ENCODE results near the gene NGLY1.

NGLY1 gene, protein sequence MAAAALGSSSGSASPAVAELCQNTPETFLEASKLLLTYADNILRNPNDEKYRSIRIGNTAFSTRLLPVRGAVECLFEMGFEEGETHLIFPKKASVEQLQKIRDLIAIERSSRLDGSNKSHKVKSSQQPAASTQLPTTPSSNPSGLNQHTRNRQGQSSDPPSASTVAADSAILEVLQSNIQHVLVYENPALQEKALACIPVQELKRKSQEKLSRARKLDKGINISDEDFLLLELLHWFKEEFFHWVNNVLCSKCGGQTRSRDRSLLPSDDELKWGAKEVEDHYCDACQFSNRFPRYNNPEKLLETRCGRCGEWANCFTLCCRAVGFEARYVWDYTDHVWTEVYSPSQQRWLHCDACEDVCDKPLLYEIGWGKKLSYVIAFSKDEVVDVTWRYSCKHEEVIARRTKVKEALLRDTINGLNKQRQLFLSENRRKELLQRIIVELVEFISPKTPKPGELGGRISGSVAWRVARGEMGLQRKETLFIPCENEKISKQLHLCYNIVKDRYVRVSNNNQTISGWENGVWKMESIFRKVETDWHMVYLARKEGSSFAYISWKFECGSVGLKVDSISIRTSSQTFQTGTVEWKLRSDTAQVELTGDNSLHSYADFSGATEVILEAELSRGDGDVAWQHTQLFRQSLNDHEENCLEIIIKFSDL

DNA sequence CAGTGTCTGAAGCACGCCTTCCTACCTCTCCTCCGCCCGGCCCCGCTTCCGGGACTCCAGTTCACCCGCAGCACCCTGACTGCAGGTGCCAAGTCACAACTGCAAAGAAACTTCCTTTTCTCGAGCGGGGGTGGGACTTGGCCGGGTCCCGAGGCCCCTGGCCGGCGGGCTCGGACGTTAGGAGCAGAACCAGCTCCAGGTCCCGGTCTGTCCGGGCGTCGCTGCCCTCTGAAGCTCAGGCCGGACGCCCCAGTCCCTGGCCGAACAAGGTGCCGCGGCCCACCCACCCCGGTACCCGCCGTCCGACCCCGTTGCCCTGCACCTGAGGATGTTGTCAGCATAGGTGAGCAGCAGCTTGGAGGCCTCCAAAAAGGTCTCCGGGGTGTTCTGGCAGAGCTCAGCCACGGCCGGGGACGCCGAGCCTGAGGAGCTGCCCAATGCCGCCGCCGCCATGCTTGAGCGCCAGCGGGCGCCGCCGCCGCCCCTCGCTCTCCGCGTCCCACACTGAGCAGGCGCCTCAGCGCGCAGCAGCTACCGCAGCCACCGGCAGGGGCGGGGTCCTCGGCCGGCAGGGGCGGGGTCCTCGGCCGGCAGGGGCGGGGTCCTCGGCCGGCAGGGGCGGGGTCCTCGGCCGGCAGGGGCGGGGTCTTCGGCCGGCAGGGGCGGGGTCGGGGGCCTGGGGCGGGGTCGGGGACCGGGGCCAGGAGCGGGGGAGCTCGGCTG is at the start of gene NGLY1:
TSS of gene NGLY1 (minus strand) at position 506 of the 723 bp plus-strand sequence. CDS start at position 453, 53 bp downstream.
- DNase-seq (ENCODE audit: extremely low spot score, insufficient read length, low read depth) (peak; percentile 75), FAIRE-seq (peak; percentile 77)

DNA sequence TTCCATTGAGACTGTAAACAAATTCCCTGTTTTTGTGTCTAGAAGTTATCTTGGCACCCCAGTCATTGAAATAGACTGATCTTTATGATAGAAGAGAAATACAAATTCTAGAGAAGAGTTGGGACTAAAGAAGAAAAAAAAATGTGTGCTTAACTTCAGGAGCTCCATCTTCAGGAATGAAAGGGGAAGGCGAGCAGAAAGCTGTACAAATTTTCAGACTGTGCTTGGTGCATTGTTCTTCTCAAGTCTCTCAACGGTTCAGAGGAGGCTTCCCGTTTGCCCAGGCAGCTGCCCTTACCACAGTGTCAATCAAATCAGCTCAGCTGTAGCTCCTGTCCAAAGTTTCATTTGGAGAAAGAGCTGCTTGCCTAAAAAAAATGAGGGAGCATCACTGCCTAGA is 48.3 kb upstream of the NGLY1 start:
- FAIRE-seq: peak; percentile 57
- no peak for DNase-seq (ENCODE audit: extremely low spot score, insufficient read length, low read depth)

DNA sequence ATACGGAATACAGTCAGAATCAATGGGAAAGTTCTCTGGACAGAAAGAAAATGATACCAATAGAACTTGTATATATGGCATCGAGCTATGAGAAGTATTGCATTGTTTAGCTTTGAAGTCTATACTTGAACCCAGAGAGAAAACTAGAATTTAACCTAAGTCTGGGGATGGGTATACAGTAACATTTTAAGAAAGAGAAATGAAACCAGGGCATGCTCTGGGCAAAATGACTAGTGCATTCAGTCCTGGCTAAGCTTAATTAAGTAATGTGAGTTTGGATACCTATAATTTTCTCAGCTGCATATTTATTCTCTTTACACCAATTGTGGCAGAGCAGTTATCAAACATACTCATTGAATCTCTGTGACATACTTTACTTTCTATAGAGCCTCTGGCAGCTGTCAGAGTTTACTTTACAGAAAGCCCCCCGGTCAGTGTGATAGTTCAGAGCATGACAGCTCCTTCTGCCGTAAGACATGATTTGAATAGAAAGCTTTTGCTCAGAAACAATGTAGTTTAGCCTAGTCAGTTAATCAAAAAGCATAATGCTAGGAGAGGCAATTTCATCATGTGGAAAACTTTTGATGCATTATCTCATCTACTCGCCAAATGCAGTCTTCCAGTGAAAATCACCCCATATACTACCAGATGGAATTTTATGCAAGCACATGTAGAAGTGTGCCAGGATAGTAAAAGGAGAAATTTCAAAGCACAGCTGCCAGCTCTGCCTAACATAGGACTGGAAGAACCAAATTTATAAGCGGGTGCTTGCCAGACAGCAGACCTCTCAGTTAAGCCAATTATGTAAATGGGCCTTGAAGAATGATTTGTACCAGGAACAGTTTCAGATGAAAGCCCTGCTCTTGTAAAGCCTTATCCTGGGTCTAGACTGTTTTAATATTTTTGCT is 47.4 kb upstream of the NGLY1 start:
- FAIRE-seq (no peak), DNase-seq (ENCODE audit: extremely low spot score, insufficient read length, low read depth) (no peak)

DNA sequence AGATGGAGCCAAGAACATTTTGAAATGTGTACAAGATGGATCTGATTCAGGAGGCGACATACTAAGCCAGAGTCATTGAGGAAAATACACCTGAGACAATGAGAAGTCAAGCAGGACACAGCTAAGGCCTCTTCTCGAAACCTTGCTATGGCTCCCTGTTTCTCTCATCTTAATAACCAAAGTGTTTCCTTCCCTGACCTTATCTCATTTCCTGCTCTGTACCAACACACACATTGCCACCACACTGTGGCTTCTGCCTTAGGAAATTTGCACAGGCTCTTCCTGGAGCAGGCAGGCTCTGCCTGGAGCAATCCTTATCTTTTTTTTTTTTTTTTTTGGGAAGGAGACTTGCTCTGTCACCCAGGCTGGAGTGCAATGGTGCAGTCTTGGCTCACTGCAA is 43.3 kb upstream of the NGLY1 start:
- FAIRE-seq (no peak), DNase-seq (ENCODE audit: extremely low spot score, insufficient read length, low read depth) (no peak)

DNA sequence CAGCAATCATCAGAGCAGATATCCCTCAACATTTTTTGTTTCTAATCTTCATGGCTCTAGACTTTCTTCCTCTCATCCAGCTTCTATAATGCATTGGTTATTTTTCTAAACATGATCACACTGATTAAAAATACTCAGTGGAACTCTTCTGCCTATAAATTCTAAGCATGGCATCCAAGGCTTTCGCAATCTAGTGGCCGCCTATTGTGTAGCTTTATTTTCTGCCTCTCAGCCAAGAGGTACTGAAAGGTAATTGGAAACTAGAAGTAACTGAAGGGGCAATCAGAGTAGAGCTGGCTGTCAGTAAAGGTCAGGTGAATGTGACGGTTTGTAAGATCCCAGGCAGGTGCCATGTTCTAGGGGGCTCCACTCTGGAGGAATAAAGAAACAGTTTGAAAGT is 40.1 kb upstream of the NGLY1 start:
- FAIRE-seq (no peak), DNase-seq (ENCODE audit: extremely low spot score, insufficient read length, low read depth) (no peak)

DNA sequence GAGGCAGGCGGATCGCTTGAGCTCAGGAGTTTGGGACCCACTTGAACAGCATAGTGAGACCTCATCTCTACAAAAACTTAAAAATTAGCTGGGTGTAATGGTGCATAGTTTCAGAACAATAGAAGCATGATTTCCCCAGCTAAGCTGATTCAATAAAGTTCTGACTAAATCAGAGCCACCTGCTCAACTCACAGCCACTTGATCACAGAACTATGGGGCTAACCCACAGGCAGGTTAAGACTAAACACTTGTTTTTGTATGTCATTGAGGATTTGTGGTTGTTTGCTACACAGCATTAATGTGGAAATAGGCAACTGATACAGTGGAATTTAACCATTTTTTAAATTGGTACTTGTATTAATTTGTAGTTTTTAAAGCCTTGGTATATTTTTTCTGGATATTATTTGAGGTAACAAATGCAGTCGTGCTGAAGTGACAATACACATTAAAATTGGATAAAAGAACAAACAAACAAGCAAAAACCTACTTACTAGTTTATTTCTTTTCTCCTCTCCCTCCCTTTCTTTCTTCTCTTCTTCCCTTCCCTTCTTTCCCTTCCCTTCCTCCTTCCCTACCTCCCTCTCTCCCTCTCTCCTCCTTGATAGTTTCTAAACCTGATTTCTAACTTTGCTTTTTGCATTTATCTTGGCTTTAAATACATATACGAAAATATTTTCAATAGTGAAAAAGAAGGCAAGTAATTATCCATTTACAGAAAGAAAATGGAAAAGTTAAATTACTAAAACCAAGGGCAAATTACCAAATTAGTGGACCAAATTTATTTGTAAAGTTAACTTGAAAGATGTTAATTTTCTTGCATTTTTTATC is 38.7 kb upstream of the NGLY1 start:
- no peak for FAIRE-seq
- DNase-seq (ENCODE audit: extremely low spot score, insufficient read length, low read depth): no peak

DNA sequence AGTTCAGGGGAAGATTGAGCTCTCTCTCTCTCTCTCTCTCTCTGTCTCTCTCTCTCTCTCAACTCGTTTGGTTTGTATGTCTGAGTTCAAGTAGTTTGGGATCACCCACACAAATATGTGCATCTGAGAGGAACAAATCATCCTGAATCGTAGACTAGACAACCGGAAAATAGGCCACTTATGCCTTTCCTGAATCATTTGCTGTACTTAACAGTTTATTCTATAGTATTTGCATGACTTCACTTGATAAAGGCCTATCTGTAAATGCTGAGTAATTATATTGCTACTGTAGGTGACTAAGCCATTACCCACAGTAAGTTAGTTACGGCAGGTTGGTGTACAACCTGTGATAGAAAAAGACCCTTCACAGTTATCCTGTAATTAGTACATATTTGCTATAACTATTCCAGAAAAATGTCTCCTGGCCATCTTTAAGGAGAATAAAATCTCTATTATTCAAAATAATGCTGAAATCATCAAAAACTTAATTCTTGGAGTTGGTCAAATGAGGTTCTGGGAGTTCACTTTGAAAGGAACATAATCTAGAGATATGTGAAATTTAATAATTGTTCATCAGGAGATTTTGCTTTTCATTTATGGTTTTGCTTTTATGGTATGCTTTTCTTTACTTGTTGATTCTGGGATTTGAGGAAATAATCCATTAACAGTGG is 37.7 kb upstream of the NGLY1 start:
- DNase-seq (ENCODE audit: extremely low spot score, insufficient read length, low read depth): no peak
- no peak for FAIRE-seq

DNA sequence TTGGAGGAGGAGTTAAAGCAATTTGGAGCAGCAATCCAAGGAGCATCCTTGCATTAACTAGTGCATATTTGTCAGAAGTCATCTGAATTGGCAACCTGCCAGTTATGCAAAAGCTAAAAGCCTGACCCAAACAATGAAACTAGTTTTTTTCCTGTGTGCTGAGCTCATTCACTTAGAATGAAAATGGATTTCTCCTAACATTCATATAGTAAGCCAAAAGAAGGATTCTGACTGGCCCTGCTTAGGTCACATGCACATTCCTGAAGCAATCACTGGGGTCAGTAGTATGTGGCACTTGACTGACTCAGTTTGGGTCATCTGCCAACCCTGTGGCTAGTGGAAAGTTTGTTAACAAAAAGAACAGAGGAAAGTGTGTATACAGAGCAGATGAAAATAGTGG is 37.1 kb upstream of the NGLY1 start:
- no peak for DNase-seq (ENCODE audit: extremely low spot score, insufficient read length, low read depth)
- FAIRE-seq: no peak

DNA sequence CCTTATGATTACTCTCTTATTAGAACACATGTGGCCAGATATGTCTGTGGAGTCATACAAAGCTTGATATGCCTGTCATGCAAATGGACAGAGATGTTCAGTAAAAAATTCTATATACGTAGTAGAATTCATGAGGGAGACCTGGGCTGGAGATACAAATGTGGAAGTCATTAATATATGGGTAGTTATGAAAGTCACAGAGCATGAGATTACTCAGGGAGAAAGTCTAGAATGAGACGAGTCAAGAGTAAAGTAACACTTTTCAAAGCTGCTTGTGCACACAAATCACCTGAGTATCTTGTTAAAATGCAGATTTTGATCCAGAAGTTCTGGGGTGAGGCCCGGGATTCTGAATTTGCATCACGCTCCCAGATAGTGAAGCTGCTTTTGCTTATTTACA is 35.1 kb upstream of the NGLY1 start:
- DNase-seq (ENCODE audit: extremely low spot score, insufficient read length, low read depth) (no peak), FAIRE-seq (no peak)

DNA sequence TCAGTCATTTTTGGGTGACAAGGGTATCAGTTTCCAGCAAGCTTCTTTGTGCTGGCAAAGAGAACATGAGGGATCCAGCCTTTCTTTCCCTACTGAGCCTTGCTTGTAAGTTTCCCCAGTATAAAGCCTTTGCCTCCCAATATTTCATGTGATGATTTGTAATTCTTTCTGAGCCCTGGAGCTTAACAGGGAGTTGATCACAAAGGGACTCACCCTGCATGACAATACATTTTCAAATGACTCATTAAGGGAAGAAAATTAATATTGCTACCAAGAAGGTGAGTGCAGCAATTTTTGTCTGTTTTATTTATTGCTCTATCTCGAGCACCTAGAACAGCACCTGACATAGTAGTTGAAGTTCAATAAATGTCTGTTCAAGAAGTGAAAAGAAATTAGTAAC is 34.4 kb upstream of the NGLY1 start:
- FAIRE-seq (no peak), DNase-seq (ENCODE audit: extremely low spot score, insufficient read length, low read depth) (no peak)

DNA sequence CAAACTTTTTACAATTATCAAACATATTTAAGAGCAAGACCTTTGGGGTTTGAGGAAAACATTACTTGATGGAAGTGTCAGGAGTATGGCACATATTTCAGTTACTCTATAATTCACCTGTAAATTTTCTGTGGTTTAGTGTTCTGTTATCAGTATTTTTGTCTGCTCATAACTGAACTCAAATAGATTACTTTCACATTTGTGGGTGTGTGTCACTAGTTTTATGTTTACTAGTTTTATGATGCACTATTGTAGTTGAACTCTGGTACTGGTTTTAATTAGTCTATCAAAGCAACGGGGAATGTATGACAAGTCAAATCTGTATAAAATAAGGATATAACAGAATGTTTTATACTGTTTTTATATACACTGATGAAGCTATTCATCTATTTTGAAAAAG is 33.9 kb upstream of the NGLY1 start:
- DNase-seq (ENCODE audit: extremely low spot score, insufficient read length, low read depth) (no peak), FAIRE-seq (no peak)

DNA sequence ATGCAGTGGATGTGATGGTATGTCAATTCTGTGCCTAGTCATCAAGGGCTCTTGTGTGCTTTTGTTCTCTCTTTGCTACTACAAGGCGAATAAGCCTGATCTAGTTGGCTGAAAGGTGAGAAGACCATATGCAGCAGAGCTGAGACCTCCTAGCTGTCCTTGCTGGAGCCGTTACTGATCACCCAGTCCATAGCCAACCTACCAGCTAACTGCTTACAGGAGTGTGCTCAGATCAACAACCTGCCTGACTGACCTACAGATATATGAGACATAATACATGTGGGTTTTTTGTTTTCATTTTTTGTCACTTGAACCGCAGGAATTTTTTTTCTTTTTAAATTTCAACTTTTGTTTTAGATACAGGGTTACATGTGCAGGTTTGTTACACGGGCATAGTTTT is 29.4 kb upstream of the NGLY1 start:
- FAIRE-seq: no peak
- DNase-seq (ENCODE audit: extremely low spot score, insufficient read length, low read depth): no peak

DNA sequence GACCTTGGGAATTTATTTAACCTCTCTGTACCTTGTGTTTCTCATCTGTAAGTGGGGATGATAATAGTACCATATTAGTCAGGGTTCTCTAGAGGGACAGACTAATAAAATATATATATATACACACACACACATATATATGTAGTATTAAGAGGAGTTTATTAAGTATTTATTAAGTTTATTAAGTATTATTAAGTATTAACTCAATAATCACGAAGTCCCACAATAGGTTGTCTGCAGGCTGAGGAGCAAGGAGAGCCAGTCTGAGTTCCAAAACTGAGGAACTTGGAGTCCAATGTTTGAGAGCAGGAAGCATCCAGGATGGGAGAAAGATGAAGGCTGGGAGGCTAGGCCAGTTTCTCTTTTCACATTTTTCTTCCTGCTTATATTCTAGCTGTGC is 21.4 kb upstream of the NGLY1 start:
- DNase-seq (ENCODE audit: extremely low spot score, insufficient read length, low read depth): no peak
- no peak for FAIRE-seq

DNA sequence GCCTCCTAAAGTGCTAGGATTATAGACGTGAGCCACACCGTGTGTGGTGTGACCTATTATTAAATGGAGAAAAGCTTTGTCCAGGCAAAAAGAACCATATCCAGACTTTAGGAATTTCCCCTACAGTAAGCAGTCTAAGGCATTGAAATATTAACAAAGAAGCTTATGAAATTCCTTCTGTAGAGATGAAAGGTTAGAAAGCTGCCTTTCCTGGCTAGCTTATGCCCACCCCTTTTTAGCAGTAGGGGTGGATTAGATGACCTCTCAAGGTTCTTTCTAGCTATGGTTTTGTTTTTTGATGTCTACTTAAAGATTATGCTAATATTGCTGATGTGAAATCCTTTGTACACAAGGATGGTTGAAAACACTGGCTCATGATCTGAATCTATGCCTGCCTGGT is 20.6 kb upstream of the NGLY1 start:
- FAIRE-seq (no peak), DNase-seq (ENCODE audit: extremely low spot score, insufficient read length, low read depth) (no peak)

DNA sequence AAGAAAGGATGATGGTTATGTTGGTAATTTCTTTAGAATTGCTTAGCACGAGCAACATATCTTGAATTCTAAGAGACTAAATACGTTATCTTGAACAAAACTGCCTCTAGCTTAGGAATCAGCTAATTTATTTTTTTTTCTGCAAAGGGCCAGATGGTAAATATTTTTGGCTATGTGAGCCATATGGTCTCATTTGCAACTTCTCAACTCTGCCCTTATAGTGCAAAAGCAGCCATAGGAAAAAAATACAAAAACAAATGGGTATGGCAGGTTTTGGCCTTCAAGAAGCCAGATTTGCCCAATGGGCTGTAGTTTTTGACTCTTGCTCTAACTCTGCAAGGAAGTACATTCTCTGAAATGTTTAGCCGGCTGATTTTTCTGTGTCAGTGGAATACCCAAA is 18.5 kb upstream of the NGLY1 start:
- DNase-seq (ENCODE audit: extremely low spot score, insufficient read length, low read depth): no peak
- FAIRE-seq: no peak

DNA sequence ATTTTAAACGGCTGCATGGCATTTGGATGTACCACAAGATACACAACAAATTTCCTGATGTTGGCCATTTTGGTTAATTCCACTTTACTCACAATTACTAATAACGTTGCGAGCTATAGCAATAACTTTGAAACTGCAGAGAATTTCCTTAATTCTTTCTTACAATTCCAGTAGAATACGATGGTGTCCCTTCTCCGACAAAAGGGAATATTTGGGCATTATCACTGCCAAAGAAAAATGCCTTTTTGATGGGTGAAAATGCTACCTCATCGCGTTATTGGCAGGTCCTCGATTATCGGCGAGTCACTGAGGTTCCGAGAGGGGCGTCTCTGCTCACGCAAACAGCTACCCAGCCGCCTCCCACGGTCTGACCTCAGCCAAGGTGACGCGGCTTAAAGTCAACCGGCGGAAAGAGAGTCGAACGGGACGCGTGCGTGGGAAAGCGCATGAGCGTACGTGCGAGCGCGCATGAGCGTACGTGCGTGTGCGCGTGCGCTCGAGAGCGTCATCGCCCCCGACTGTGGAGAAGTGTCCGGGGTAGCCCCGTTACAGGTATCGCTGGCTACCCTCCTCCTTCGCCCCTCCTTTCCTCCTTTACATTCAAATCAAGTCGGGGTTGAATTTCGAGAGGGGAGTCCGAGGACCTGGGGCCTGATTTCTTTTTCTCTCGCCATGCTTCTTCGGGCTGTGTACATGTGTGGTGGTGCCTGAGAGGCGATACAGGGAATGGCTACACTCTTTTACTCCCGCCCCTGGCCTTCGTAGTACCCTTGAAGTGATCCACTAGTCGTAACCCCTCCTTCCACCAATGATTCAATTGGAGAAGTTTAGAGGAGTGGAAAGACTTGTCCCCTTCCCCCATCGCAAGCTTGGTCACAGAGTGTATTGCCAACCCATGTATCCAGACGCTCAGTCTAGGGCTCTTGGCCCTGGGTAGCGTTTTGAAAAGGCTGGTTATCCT is 6.6 kb upstream of the NGLY1 start, which contains the start of gene OXSM:
TSS of gene OXSM (plus strand) at position 495 of the 961 bp plus-strand sequence. CDS start 931 bp downstream, outside the sequence.
- DNase-seq (ENCODE audit: extremely low spot score, insufficient read length, low read depth): peak; percentile 81
- peak; percentile 99 for FAIRE-seq

DNA sequence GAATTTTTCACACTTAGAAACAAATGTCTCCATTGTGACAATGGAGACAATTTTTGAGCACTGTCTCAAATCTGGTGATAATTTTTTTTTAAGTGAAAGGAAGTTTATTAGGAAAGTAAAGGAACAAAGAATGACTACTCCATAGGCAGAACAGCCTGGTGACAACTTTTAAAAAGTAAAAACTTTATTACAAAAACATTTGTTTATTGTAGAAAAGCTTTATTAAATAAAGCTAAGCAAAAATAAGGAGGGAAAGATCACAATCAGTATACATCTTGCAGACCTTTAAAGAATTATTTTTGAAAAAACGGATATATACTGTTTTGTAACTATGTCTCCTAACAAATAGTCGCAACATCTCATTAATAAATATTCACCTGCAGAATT is 6.0 kb upstream of the NGLY1 start:
- DNase-seq (ENCODE audit: extremely low spot score, insufficient read length, low read depth): no peak
- no peak for FAIRE-seq

DNA sequence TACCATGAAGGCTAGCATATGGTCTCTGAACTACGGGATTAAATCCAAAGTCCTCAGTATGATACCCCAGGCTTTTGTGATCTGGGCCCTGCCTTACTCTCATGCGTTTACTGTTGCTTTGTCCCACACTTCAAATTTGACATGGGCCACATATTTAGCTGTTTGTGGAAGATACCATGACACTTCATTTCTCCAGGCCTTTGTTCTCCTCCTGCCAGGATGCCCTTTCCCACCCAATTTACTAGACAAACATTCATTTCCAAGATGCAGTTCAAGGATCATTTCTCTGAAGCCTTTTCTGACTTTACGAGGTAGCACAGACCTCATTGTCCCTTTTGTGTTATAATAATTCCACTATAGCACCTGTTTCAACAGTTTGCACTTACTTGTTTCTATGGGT is 4.4 kb upstream of the NGLY1 start:
- FAIRE-seq: no peak
- no peak for DNase-seq (ENCODE audit: extremely low spot score, insufficient read length, low read depth)

All from GM18507 (cell line).